Measurements from ENCODE around the gene SLC24A3. TPM values are rescaled to one million over a fixed set of nuclear protein-coding genes. Genes with fewer than 3 reads are reported as not detected.

The SLC24A3 gene
- total RNA-seq, 1 experiment from 2014 or later, result not detected

GRCh38 chr20:19699180-19699971 is 486.9 kb downstream of the SLC24A3 start:
- 0 out of 2 replicates have a peak, but pooled peaks have one; percentile 66 for ATAC-seq
- no peak overlapping the region; the same call in 1 of the 2 replicates for H3K27ac ChIP-seq (ENCODE audit: low read length)
- in situ Hi-C loops (cut with HindIII; ENCODE audit: low pct_unique_long_range_greater_than_20kb, low sequenced_read_pairs), result no loop called here

GRCh38 chr20:19701429-19701828 is 489.0 kb downstream of the SLC24A3 start:
- H3K9me3 ChIP-seq (ENCODE audit: control insufficient read depth, insufficient read depth, low read depth, low read length), result peaks cover 10% of the 10 kb centered on the region; the same call in 1 of the 2 replicates
- no peak overlapping the region for H3K27ac ChIP-seq (ENCODE audit: low read length)
- no peaks in the 10 kb centered on the region for H3K27me3 ChIP-seq (ENCODE audit: control insufficient read depth, insufficient read depth, low read length)
- no peak overlapping the region for H3K4me3 ChIP-seq (ENCODE audit: low read depth in 2 of 2, low read length in 2 of 2)
- ATAC-seq, result no peak
- H3K4me1 ChIP-seq (ENCODE audit: control insufficient read depth, insufficient read depth, low read length), result no peaks in the 10 kb centered on the region
- no peak for DNase-seq (ENCODE audit: low read depth, low spot score)
- TF ChIP-seq CTCF (IDR thresholded peaks at IDR 0.05) (no peak), REST (IDR thresholded peaks at IDR 0.05; ENCODE audit: insufficient read depth in 1 of 2, low read depth in 2 of 2, low read length in 1 of 2) (no peak), TCF7L2 (IDR thresholded peaks at IDR 0.05; ENCODE audit: low read depth, low read length) (no peak), POLR2AphosphoS5 (IDR thresholded peaks at IDR 0.05; ENCODE audit: low read depth, low read length) (no peak), SIN3A (IDR thresholded peaks at IDR 0.05; ENCODE audit: borderline replicate concordance, insufficient read depth, low read depth, low read length) (no peak)
- BruUV-seq (replicated peaks), result no TSS peak
- POLR2A ChIA-PET, result no interaction called here
- in situ Hi-C loops (cut with HindIII; ENCODE audit: low pct_unique_long_range_greater_than_20kb, low sequenced_read_pairs) (no loop called here), intact Hi-C loops (cut with micrococcal nuclease; ENCODE audit: unreplicated experiment) (no loop called here)
- H3K36me3 ChIP-seq (ENCODE audit: control insufficient read depth, insufficient read depth, low read length), result no peaks in the 10 kb centered on the region
- CTCF ChIA-PET, result interaction anchor here (0.6 kb wide), 1 partner anchor 56 kb away, joined by 8 read pairs; no protein-coding TSS in a partner anchor

More at GRCh38 chr20:19699180-19699971, 486.9 kb downstream of the SLC24A3 start:
- Histone ChIP-seq H3K4me1 (ENCODE audit: control insufficient read depth, insufficient read depth, low read length) (no peaks in the 10 kb centered on the region), H3K4me3 (ENCODE audit: low read depth in 2 of 2, low read length in 2 of 2) (no peak overlapping the region), H3K36me3 (ENCODE audit: control insufficient read depth, insufficient read depth, low read length) (no peaks in the 10 kb centered on the region), H3K9me3 (ENCODE audit: control insufficient read depth, insufficient read depth, low read depth, low read length) (peaks cover 10% of the 10 kb centered on the region; the same call in 1 of the 2 replicates), H3K27me3 (ENCODE audit: control insufficient read depth, insufficient read depth, low read length) (no peaks in the 10 kb centered on the region)
- TF ChIP-seq CTCF (IDR thresholded peaks at IDR 0.05), result no peak
- no peak for TF ChIP-seq SIN3A (IDR thresholded peaks at IDR 0.05; ENCODE audit: borderline replicate concordance, insufficient read depth, low read depth, low read length)
- no peak for TF ChIP-seq REST (IDR thresholded peaks at IDR 0.05; ENCODE audit: insufficient read depth in 1 of 2, low read depth in 2 of 2, low read length in 1 of 2)
- TF ChIP-seq TCF7L2 (IDR thresholded peaks at IDR 0.05; ENCODE audit: low read depth, low read length), result no peak
- TF ChIP-seq POLR2AphosphoS5 (IDR thresholded peaks at IDR 0.05; ENCODE audit: low read depth, low read length), result no peak
- no TSS peak for BruUV-seq (replicated peaks)
- ChIA-PET POLR2A (no interaction called here), CTCF (no interaction called here)
- DNase-seq (ENCODE audit: low read depth, low spot score), result no peak
- intact Hi-C loops (cut with micrococcal nuclease; ENCODE audit: unreplicated experiment), result no loop called here

Measured in Panc1 (cell line).